ENCODE measurements around the gene VEGFC. TPM values are rescaled to one million over a fixed set of nuclear protein-coding genes. Genes with fewer than 3 reads are reported as not detected.

Gene VEGFC
- total RNA-seq, 1 donor from 2014 or later, result 0.67 TPM

- peaks cover 13% of the 10 kb centered on the region for H3K4me1 Mint-ChIP-seq (ENCODE audit: low read depth)
- H3K27ac Mint-ChIP-seq, result no peak overlapping the region
- no peak overlapping the region for H3K4me3 Mint-ChIP-seq (ENCODE audit: low read depth)
Measured at GRCh38 chr4:176782794-176783193, 9.9 kb downstream of the VEGFC start.

DNA sequence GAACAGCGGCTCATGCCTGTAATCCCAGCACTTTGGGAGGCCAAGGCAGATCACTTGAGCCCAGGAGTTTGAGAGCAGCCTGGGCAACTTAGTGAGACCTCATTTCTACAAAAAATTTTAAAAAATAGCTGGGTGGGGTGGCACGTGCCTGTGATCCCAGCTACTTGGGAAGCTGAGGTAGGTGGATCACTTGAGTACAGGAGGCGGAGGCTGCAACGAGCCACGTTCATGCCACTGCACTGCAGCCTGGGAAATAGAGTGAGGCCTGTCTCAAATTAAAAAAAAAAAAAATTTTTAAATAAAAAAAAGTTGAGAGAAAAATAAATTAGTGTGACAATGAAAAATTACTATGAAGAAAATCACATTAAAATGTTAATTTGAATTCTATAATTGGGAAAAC is 10.5 kb downstream of the VEGFC start:
- peaks cover 13% of the 10 kb centered on the region for H3K4me1 Mint-ChIP-seq (ENCODE audit: low read depth)
- no peaks in the 10 kb centered on the region for H3K27me3 Mint-ChIP-seq
- TF ChIP-seq, protein P1, sequence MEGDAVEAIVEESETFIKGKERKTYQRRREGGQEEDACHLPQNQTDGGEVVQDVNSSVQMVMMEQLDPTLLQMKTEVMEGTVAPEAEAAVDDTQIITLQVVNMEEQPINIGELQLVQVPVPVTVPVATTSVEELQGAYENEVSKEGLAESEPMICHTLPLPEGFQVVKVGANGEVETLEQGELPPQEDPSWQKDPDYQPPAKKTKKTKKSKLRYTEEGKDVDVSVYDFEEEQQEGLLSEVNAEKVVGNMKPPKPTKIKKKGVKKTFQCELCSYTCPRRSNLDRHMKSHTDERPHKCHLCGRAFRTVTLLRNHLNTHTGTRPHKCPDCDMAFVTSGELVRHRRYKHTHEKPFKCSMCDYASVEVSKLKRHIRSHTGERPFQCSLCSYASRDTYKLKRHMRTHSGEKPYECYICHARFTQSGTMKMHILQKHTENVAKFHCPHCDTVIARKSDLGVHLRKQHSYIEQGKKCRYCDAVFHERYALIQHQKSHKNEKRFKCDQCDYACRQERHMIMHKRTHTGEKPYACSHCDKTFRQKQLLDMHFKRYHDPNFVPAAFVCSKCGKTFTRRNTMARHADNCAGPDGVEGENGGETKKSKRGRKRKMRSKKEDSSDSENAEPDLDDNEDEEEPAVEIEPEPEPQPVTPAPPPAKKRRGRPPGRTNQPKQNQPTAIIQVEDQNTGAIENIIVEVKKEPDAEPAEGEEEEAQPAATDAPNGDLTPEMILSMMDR (IDR thresholded peaks at IDR 0.05; ENCODE audit: unreplicated experiment), result no peak
- no peak overlapping the region for H3K4me3 Mint-ChIP-seq (ENCODE audit: low read depth)
- no peaks in the 10 kb centered on the region for H3K36me3 Mint-ChIP-seq (ENCODE audit: insufficient read depth)
- no peaks in the 10 kb centered on the region for H3K9me3 Mint-ChIP-seq (ENCODE audit: low read depth)
- no peak overlapping the region for H3K27ac Mint-ChIP-seq
- no peak for DNase-seq (ENCODE audit: low spot score, unreplicated experiment)

More at GRCh38 chr4:176782794-176783193, 9.9 kb downstream of the VEGFC start:
- no peaks in the 10 kb centered on the region for H3K9me3 Mint-ChIP-seq (ENCODE audit: low read depth)
- no peak for DNase-seq (ENCODE audit: low spot score, unreplicated experiment)
- no peaks in the 10 kb centered on the region for H3K27me3 Mint-ChIP-seq
- TF ChIP-seq, protein P1 (IDR thresholded peaks at IDR 0.05; ENCODE audit: unreplicated experiment), result no peak
- H3K36me3 Mint-ChIP-seq (ENCODE audit: insufficient read depth), result no peaks in the 10 kb centered on the region

DNA sequence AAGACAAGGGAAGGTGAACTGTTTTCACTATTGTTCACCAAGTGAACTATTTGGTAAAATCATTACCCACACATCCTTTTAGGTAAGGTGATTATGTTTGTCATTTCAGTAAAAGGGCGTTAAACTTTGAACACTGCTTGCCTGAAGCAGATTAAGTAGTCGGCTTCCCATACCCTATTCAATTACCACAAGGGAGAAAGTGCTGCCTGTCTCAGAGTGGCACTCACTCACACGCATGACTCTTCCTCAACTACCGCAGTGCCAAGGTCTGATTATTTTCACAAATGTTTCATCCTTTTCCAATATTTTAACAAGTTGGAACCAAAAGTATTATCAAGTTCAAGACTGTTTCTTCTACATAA is 11.0 kb downstream of the VEGFC start:
- H3K27me3 Mint-ChIP-seq, result no peaks in the 10 kb centered on the region
- no peak for DNase-seq (ENCODE audit: low spot score, unreplicated experiment)
- peaks cover 13% of the 10 kb centered on the region for H3K4me1 Mint-ChIP-seq (ENCODE audit: low read depth)
- no peak overlapping the region for H3K4me3 Mint-ChIP-seq (ENCODE audit: low read depth)
- TF ChIP-seq, protein P1 (IDR thresholded peaks at IDR 0.05; ENCODE audit: unreplicated experiment), result no peak
- H3K9me3 Mint-ChIP-seq (ENCODE audit: low read depth), result no peaks in the 10 kb centered on the region
- H3K27ac Mint-ChIP-seq, result no peak overlapping the region
- no peaks in the 10 kb centered on the region for H3K36me3 Mint-ChIP-seq (ENCODE audit: insufficient read depth)

GRCh38 chr4:176780995-176781738 is 11.6 kb downstream of the VEGFC start:
- Mint-ChIP-seq H3K4me1 (ENCODE audit: low read depth) (peaks cover 13% of the 10 kb centered on the region), H3K27ac (peak overlapping the region; percentile 22), H3K36me3 (ENCODE audit: insufficient read depth) (no peaks in the 10 kb centered on the region), H3K4me3 (ENCODE audit: low read depth) (no peak overlapping the region), H3K9me3 (ENCODE audit: low read depth) (no peaks in the 10 kb centered on the region), H3K27me3 (no peaks in the 10 kb centered on the region)
- DNase-seq (ENCODE audit: low spot score, unreplicated experiment), result no peak
- TF ChIP-seq, protein P1 (IDR thresholded peaks at IDR 0.05; ENCODE audit: unreplicated experiment), result no peak

DNA sequence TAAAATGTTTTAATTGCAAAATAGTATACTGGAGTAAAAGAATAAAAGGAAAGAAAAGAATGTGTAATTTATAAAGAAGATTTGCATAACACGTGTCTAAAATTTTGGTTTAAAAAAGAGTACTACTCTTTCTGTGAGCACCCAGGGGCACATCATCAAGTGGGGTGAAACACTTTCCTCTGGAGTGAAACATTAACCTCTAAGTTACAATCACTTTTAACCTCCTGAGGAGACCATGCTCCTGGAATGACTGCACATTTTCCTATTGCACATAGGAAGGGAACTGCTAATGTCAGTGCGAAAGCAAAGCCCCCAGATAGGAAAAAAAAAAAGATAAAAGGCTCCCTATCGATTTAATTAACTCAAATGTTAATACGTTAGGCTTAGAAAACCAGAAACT is 13.3 kb downstream of the VEGFC start:
- no peak for DNase-seq (ENCODE audit: low spot score, unreplicated experiment)
- H3K27ac Mint-ChIP-seq, result no peak overlapping the region
- no peaks in the 10 kb centered on the region for H3K36me3 Mint-ChIP-seq (ENCODE audit: insufficient read depth)
- H3K9me3 Mint-ChIP-seq (ENCODE audit: low read depth), result no peaks in the 10 kb centered on the region
- H3K4me1 Mint-ChIP-seq (ENCODE audit: low read depth), result peaks cover 19% of the 10 kb centered on the region
- TF ChIP-seq, protein P1 (IDR thresholded peaks at IDR 0.05; ENCODE audit: unreplicated experiment), result no peak
- H3K4me3 Mint-ChIP-seq (ENCODE audit: low read depth), result no peak overlapping the region
- no peaks in the 10 kb centered on the region for H3K27me3 Mint-ChIP-seq
